Lung microvascular endothelial cell (primary cell): ENCODE measurements around the gene RGS7. TPM values are rescaled to one million over a fixed set of nuclear protein-coding genes. Genes with fewer than 3 reads are reported as not detected.
"Not testable (repeated sequence)": the region's sequence is repeated elsewhere in the genome, so short reads cannot be mapped to it uniquely, and the experiment has no call there.

Source experiments
- DNase-seq, 2 donors: peaks; one replicate each; pipeline versions ENCODE4 v3.0.0 to v3.0.0-alpha.2; 2010; ENCODE audit warnings: low read depth in 2 of 2
- total RNA-seq: library from RNA; depleted of rRNA; stranded (reverse); fragments of >200 nt; gene quantifications from 2 replicates; pipeline ENCODE4 v1.2.1, GENCODE V29; 2014

RGS7 gene
- total RNA-seq, 1 donor from 2014 or later, result under 0.01 TPM

GRCh38 chr1:240737298-240737697 lies 619.7 kb downstream of the RGS7 start:
- no peak for DNase-seq

GRCh38 chr1:240734705-240735104 lies 622.3 kb downstream of the RGS7 start:
- DNase-seq, result not testable (repeated sequence)

- DNase-seq, result no peak
Measured at GRCh38 chr1:240734001-240734400, 623.0 kb downstream of the RGS7 start.

- peak; percentile 76 to 80 for DNase-seq
Measured at GRCh38 chr1:240732390-240732789, 624.6 kb downstream of the RGS7 start.

Other genes starting within 250 kb of the RGS7 start
- gene FH, start 162.6 kb upstream of the RGS7 start, total RNA-seq, result 52.2 and 76.5 TPM in 2 replicates
- gene KMO, start 175.2 kb upstream of the RGS7 start, total RNA-seq, result not detected in 2 replicates